Measurements from ENCODE around the gene TOMM20L.

Gene TOMM20L

GRCh38 chr14:58427281-58428117, 31.8 kb downstream of the TOMM20L start, which contains the start of the genes KIAA0586 and TIMM9:
Gene KIAA0586 (plus strand): TSS chr14:58427719. CDS start chr14:58428265, 546 bp downstream.
Gene TIMM9 (minus strand): TSS chr14:58427531. CDS start chr14:58411945, 15,586 bp downstream.
- peak; percentile 93 for DNase-seq

GRCh38 chr14:58428118-58428683, 32.5 kb downstream of the TOMM20L start:
- DNase-seq, result no peak

- no peak for DNase-seq
These were observed 34.4 kb downstream of the TOMM20L start for GRCh38 chr14:58430156-58430555.

- no peak for DNase-seq
These were observed 43.7 kb downstream of the TOMM20L start for GRCh38 chr14:58439476-58439875.

DNA sequence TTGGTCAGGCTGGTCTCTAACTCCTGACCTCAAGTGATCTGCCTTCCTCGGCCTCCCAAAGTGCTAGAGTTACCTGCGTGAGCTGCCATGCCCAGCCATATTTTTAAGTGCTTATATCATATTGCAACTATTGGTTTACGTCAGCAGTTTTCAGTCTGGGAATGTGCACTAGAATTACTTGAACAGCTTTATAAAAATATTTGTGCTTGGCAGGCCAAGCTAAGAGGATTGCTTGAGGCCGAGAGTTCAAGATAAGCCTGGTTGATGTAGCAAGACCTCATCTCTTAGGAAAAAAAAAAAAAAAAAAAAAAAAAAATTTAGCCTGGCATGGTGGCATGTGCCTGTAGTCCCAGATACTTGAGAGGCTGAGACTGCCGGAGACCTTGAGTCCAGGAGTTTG, 48.9 kb downstream of the TOMM20L start:
- no peak for DNase-seq

DNA sequence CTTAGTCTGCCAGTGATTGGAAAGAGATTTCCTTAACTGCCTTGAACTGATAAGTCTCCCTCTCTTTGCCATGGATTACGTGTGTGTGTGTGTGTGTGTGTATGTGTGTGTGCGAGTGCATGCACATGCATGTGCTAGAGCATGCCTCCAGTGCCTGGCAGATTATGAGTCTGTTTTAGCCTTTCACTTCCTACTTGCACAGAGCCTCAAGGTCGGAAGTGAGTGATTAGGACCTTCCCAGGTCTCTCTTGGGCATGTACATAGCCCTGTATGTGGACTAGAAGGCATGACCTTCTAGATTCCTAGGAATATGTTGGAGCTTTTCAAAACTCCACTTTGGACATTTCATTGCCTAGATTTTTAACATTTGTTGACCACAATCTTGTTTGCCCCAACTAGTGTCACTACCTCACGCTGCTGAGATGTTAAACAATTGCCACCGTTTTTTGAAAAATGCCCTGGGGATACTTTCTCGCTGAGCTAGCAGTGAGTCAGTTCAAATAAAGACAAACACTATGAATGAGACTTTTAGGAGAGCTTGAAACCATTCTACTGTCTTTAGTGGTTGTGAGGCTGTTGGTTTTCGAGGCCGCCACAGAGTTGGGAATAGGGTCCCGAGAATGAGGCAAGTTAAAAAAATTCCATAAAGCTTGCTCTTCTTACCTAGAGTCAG, 60.0 kb downstream of the TOMM20L start:
- DNase-seq, result no peak
